ENCODE results near the gene ACSS3.

Gene ACSS3

GRCh38 chr12:81296556-81297305 lies 218.9 kb downstream of the ACSS3 start:
- DNase-seq (ENCODE audit: low spot score): no peak

- DNase-seq (ENCODE audit: low spot score): no peak
These were observed 219.7 kb downstream of the ACSS3 start for GRCh38 chr12:81297601-81298000.

GRCh38 chr12:81300454-81300853 lies 222.6 kb downstream of the ACSS3 start:
- no peak for DNase-seq (ENCODE audit: low spot score)

GRCh38 chr12:81303935-81304334 lies 226.1 kb downstream of the ACSS3 start:
- DNase-seq (ENCODE audit: low spot score): no peak

Data from AG08396 (cell line).